Large intestine (tissue), 3 donors: ENCODE measurements around the gene JAGN1. TPM values are rescaled to one million over a fixed set of nuclear protein-coding genes. Genes with fewer than 3 reads are reported as not detected.
A peak's percentile ranks its signal among the peaks of the same experiment; 100 is the strongest.
"Not testable (repeated sequence)": the region's sequence is repeated elsewhere in the genome, so short reads cannot be mapped to it uniquely, and the experiment has no call there.

Experiments used
- DNase-seq, 2 donors: peaks; one replicate each; pipeline versions ENCODE4 v3.0.0 to v3.0.0-alpha.2; 2013
- H3K27ac ChIP-seq: one replicate; pipeline ENCODE4 v1.5.1; 2013; ENCODE audit warnings: low read length
- H3K27me3 ChIP-seq: 2 replicates; pipeline ENCODE4 v1.6.1; 2013; ENCODE audit warnings: low read length; ENCODE audit not compliant: control insufficient read depth, insufficient read depth
- H3K36me3 ChIP-seq: 2 replicates; pipeline ENCODE4 v1.6.1; 2013; ENCODE audit warnings: low read length; ENCODE audit not compliant: control insufficient read depth, insufficient read depth
- H3K4me1 ChIP-seq: one replicate; pipeline ENCODE4 v1.6.1; 2013; ENCODE audit warnings: low read length; ENCODE audit not compliant: control insufficient read depth, insufficient read depth
- H3K4me3 ChIP-seq: one replicate; pipeline ENCODE4 v1.5.1; 2013; ENCODE audit warnings: low read length
- H3K9me3 ChIP-seq: one replicate; pipeline ENCODE4 v1.6.1; 2013; ENCODE audit warnings: mild to moderate bottlenecking, low read depth, low read length, moderate library complexity; ENCODE audit not compliant: control insufficient read depth
- WGBS: methylation state at CpG from one replicate; pipeline ENCODE4 v1.1.5; 2013; ENCODE audit warnings: low lambda C conversion rate; ENCODE audit not compliant: insufficient coverage; 5-methylcytosine and 5-hydroxymethylcytosine counted together
- polyA plus RNA-seq: library from polyadenylated mRNA; unstranded; fragments of 120-200 nt; gene quantifications from one replicate; pipeline ENCODE4 v1.2.1, GENCODE V29; 2013

The JAGN1 gene
- polyA plus RNA-seq, 1 donor, result 49.5 TPM

- no peak overlapping the region for H3K4me3 ChIP-seq
- 64% methylated on average over 4 of the region's 7 CpGs for WGBS
- H3K9me3 ChIP-seq, result no peaks in the 10 kb centered on the region
- H3K27ac ChIP-seq, result peak overlapping the region; percentile 90
- peaks cover 19% of the 10 kb centered on the region for H3K4me1 ChIP-seq
- H3K36me3 ChIP-seq, result no peaks in the 10 kb centered on the region
- no peaks in the 10 kb centered on the region for H3K27me3 ChIP-seq
- DNase-seq, result no peak
Measured at GRCh38 chr3:9883706-9884554, 6.5 kb upstream of the JAGN1 start.

- WGBS, result 0% methylated on average over 1 of the region's 11 CpGs
- H3K27ac ChIP-seq, result peak overlapping the region; percentile 90
- H3K4me1 ChIP-seq, result peaks cover 12% of the 10 kb centered on the region
- no peaks in the 10 kb centered on the region for H3K9me3 ChIP-seq
- H3K36me3 ChIP-seq, result no peaks in the 10 kb centered on the region
- H3K27me3 ChIP-seq, result no peaks in the 10 kb centered on the region
- peak; percentile 85 to 94 for DNase-seq
- no peak overlapping the region for H3K4me3 ChIP-seq
Measured at GRCh38 chr3:9884555-9885165, 5.8 kb upstream of the JAGN1 start.

DNA sequence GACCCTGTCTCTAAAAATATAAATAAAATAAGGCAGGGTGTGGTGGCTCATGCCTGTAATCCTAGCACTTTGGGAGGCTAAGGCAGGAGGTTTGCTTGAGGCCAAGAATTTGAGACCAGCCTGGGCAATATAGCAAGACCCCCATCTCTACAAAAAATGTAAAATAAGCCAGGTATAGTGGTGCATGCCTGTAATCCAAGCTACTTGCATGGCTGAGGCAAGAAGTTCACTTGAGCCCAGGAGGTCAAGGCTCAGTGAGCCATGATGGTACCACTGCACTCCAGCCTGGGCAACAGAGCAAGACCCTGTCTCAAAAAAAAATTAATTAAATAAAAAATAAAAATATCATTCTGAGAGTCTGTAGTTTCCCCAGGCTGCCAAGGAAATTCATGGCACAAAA is 4.1 kb upstream of the JAGN1 start:
- no peak overlapping the region for H3K27ac ChIP-seq
- H3K4me3 ChIP-seq, result no peak overlapping the region
- H3K4me1 ChIP-seq, result peaks cover 12% of the 10 kb centered on the region
- DNase-seq, result no peak
- H3K27me3 ChIP-seq, result no peaks in the 10 kb centered on the region
- H3K36me3 ChIP-seq, result no peaks in the 10 kb centered on the region
- peaks cover 4% of the 10 kb centered on the region for H3K9me3 ChIP-seq

DNA sequence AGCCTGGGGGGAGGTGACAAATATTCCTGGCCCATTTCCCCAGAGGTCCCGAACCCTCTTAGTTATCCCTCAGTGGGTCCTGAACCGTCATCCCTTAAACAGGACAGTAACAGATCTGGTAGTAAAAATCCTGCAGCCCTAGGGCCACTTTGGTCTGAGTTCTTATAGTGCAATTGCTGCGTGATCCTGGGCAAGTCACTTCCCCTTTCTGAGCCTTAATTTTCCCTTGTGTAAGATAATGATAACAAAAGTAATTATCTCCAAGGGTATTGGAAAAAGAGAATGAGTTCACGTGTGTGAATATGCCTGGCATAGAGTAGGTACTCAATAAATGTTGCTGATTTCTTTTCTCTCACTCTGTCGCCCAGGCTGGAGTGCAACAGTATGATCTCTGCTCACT is 2.9 kb upstream of the JAGN1 start:
- Histone ChIP-seq H3K4me1 (peaks cover 12% of the 10 kb centered on the region), H3K27ac (no peak overlapping the region), H3K27me3 (no peaks in the 10 kb centered on the region), H3K4me3 (no peak overlapping the region), H3K36me3 (peaks cover 2% of the 10 kb centered on the region), H3K9me3 (peaks cover 4% of the 10 kb centered on the region)
- no peak for DNase-seq
- WGBS, result 100% methylated on average over 1 of the region's 5 CpGs

GRCh38 chr3:9888540-9888939 is 1.9 kb upstream of the JAGN1 start:
- no peak overlapping the region for H3K27ac ChIP-seq
- H3K4me3 ChIP-seq, result no peak overlapping the region
- peaks cover 12% of the 10 kb centered on the region for H3K36me3 ChIP-seq
- 93% methylated on average over 3 of the region's 3 CpGs for WGBS
- no peak for DNase-seq
- H3K9me3 ChIP-seq, result peaks cover 4% of the 10 kb centered on the region
- H3K27me3 ChIP-seq, result no peaks in the 10 kb centered on the region
- peaks cover 11% of the 10 kb centered on the region for H3K4me1 ChIP-seq

DNA sequence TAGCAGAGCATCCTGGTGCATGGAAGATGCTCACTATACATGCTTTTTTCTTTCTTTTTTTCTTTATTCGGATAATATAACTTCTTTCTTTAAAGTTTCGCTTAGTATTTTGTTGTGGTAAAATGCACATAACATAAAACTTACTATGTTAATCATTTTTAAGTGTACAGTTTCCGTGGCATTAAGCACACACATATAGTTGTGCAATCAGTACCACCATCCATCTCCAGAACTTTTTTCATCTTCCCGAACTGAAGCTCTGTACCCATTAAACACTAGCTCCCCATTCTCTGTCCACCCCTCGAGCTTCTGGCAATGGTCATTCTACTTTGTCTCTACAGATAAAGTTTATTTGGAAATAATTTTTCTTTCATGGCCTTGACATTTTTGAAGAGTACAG is 1.0 kb upstream of the JAGN1 start:
- Histone ChIP-seq H3K9me3 (peaks cover 4% of the 10 kb centered on the region), H3K4me3 (no peak overlapping the region), H3K4me1 (peaks cover 4% of the 10 kb centered on the region), H3K36me3 (peaks cover 15% of the 10 kb centered on the region), H3K27ac (no peak overlapping the region), H3K27me3 (no peaks in the 10 kb centered on the region)
- no peak for DNase-seq
- WGBS, result 97% methylated on average over 3 of the region's 5 CpGs

GRCh38 chr3:9891072-9891622 is 737 bp downstream of the JAGN1 start:
- Histone ChIP-seq H3K4me1 (peaks cover 1% of the 10 kb centered on the region), H3K27me3 (no peaks in the 10 kb centered on the region), H3K4me3 (peak overlapping the region; percentile 95), H3K36me3 (peaks cover 15% of the 10 kb centered on the region), H3K9me3 (peaks cover 4% of the 10 kb centered on the region), H3K27ac (peak overlapping the region; percentile 86)
- no peak for DNase-seq
- WGBS, result 10% methylated on average over 4 of the region's 12 CpGs

DNA sequence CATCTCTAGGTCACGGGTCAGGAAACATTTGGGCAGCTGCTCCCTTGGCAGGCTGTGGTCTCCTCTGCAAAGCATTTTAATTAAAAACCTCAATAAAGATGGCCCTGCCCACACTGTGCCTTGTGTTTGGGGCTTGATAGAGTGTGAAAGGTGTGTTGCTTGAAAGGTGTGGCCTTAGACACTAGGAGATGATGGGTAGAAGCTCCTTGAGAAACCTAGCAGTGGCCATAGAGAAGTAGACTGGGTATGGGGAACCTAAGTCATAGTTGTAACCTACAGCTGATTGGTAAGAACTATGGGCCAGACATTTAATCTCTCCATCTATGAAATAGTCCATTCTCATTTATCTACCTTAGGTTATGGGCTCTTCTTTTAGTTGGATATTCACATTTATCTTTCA is 3.3 kb downstream of the JAGN1 start:
- H3K4me1 ChIP-seq, result peaks cover 25% of the 10 kb centered on the region
- no CpG with 5 or more reads among the region's 1 CpG for WGBS
- H3K4me3 ChIP-seq, result no peak overlapping the region
- H3K27me3 ChIP-seq, result no peaks in the 10 kb centered on the region
- no peak for DNase-seq
- no peak overlapping the region for H3K27ac ChIP-seq
- peaks cover 4% of the 10 kb centered on the region for H3K9me3 ChIP-seq
- H3K36me3 ChIP-seq, result peaks cover 15% of the 10 kb centered on the region

- Histone ChIP-seq H3K36me3 (peaks cover 15% of the 10 kb centered on the region), H3K4me1 (peaks cover 40% of the 10 kb centered on the region)
- not testable (repeated sequence) for DNase-seq, H3K9me3 ChIP-seq, H3K4me3 ChIP-seq, H3K27me3 ChIP-seq, H3K27ac ChIP-seq
- 100% methylated on average over 1 of the region's 3 CpGs for WGBS
Measured at GRCh38 chr3:9895715-9896114, 5.3 kb downstream of the JAGN1 start.

DNA sequence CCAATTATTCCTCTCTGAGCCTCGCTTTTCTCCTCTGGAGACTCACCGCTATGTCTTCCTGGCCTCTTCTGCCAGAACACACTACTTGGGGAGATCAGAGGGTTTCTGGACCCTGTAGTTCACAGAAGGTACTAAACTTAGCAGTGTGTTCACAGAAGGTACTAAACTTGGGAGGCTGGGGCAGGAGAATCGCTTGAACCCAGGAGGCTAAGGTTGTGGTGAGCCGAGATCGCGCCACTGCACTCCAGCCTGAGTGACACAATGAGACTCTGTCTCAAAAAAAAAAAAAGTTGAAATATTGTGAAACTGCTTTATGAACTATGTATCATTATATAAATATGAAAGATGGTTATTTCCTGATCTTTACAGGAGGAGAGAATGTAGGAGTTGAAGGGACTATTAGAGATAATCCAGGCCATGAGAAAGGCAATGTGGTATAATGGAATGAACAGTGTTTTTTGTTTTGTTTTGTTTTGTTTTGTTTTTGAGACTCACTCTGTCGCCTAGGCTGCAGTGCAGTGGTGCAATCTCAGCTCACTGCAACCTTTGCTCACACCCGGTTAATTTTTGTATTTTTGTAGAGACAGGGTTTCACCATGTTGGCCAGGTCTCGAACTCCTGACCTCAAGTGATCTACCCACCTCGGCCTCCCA is 6.5 kb downstream of the JAGN1 start:
- peak overlapping the region; percentile 93 for H3K27ac ChIP-seq
- 71% methylated on average over 1 of the region's 10 CpGs for WGBS
- not testable (repeated sequence) for H3K4me3 ChIP-seq, H3K9me3 ChIP-seq, H3K27me3 ChIP-seq
- DNase-seq, result peak in 1 of 2 donors; percentile 71
- peaks cover 48% of the 10 kb centered on the region for H3K4me1 ChIP-seq
- peaks cover 15% of the 10 kb centered on the region for H3K36me3 ChIP-seq
